HK-2 (cell line): ENCODE results near the gene ZNF503.
"Not testable (repeated sequence)": the region's sequence is repeated elsewhere in the genome, so short reads cannot be mapped to it uniquely, and the experiment has no call there.

Experiments used
- DNase-seq: peaks from one replicate; pipeline ENCODE4 v3.0.0-alpha.2; 2018; ENCODE audit not compliant: unreplicated experiment

ZNF503 gene

DNA sequence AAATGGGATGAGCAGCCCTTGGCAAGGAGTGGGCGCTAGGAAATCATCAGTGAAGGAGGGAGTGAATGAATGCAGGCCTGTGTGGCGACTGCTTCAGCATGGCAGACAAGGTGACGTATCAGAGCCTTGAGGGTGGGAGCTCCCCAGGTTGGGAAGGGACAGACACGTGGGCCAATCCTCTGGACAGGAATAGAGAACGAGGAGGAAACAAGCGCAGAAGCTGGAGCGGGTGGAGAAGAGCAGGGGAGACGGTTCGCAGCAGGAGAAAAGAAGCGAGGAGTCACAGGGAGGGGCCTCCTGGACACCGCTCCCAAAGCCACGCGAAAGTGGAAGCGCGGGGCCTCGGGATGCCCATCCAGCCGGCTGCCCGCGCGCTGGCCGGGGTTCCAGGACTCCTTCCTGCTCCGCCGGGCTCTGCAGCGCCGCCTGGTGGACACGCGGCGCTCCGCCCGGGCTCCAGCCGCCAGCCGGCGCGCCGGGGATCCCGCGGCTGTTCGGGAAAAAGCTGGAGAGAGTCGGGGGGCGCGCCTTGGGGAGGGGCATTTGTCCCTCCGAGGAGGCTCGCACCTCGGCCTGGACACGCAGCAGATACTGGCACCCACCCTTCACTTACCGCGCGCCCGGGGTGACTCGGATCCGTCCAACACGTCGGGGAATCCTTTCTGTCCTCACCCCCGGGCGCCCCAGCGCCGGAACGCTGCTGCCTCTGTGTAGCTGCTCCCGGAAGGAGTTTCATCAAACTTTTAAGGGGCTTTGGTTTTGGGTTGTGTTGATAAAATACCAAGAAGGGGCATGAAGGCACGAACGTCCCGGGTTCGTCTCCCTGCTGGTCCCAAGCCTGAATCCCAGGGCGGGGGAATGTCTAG is 6.3 kb downstream of the ZNF503 start:
- peak; percentile 81 for DNase-seq

- DNase-seq = no peak
Measured at GRCh38 chr10:75394221-75394620, 7.3 kb downstream of the ZNF503 start.

DNA sequence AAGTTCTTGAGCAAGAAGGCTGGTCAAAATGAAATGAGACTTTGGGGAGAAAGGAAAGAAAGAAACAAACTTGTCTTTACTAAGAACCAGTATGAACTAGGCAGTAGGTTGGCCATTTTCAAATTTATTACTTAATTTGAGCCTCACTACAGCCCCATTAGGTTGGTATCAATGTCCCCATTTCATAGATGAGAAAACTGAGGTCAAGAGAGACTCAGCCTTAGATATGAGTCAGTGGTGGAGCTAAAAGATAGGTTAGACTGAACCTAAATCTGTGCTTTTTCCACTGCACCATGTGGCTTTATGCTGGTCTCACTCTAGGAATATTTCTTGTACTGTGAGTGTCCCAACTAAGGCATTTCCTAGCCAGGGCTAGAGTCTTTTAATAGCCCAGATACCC is 8.8 kb downstream of the ZNF503 start:
- no peak for DNase-seq

DNA sequence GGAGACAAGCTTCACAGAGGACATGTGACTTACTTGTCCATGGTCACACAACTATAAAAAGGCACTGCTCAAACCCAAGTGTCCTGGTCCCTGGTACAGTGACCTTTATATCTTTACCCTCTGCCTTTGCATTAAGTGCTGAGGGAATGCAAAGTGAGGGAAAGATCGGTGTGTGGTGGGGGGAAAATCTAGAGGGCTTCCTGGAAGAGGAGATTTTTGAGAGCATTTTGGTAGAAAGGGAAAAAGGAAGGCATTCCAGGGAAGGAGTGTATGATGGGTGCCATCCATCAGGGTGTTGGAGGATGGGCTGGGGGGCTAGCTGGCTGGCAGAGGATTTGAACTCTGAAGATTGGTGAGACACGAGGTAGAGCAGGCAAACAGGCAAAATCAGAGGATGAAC is 9.3 kb downstream of the ZNF503 start:
- no peak for DNase-seq

DNA sequence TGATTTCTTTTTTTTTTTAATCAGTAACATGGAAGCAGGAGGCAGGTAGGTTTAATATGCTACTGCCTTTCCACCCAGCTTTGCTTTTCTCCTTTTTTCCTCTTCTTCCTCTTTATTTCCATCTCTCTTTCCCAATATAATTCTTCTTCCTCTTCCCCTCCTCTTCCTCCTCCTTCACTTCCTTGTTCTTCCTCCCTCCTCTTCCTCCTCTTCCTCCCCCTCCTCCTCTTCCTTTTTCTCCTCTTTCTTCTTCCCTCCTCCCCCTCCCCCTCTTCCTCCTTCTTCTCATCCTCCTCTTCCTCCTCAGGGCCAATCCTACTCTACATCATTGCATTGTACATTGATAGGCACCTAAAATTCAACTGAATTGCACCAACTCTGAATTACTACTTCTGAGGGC is 11.4 kb downstream of the ZNF503 start:
- DNase-seq = no peak

GRCh38 chr10:75388082-75388481 is 13.5 kb downstream of the ZNF503 start:
- DNase-seq = no peak

- no peak for DNase-seq
Measured at GRCh38 chr10:75386128-75386527, 15.4 kb downstream of the ZNF503 start.

DNA sequence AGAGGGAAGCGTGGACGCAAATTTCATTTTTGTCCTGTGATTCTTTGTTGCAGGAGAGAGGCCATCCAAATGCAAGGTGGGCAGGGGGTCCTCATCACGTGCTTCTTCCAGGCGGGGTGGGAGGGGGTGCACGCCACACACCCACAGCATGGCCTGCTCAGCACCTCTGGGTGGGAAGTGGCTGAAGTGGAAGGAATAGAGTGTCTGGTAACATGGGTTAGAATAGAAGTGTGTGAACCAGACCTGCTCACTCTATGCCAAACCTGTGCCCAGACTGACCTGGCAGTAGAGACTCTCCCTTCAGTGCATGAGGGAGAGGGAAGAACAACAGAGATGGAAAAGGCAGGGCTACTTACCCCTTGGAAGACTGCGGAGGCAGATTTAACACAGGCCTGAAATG is 21.7 kb downstream of the ZNF503 start:
- no peak for DNase-seq

GRCh38 chr10:75379212-75379724 is 22.3 kb downstream of the ZNF503 start:
- DNase-seq = no peak

DNA sequence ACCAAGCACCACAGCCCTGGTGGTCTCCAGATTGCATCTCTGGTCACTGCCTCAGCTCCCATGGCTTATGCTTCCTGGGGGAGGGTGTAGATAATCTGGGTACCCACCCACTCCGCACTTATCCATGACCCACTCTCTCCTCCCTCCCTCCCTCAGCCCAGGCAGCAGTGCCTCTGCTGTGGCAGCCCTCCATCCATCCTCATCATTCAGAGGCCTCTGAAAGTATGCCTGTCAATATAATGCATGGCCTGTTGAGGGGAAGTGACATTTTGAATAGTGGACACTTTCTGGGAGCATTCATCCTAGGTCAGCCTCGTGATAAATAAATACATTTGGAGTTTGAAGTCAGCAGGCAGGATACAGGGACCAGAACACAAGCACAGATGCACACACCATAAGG is 23.2 kb downstream of the ZNF503 start:
- DNase-seq = no peak

GRCh38 chr10:75377869-75378268 is 23.7 kb downstream of the ZNF503 start:
- no peak for DNase-seq

DNA sequence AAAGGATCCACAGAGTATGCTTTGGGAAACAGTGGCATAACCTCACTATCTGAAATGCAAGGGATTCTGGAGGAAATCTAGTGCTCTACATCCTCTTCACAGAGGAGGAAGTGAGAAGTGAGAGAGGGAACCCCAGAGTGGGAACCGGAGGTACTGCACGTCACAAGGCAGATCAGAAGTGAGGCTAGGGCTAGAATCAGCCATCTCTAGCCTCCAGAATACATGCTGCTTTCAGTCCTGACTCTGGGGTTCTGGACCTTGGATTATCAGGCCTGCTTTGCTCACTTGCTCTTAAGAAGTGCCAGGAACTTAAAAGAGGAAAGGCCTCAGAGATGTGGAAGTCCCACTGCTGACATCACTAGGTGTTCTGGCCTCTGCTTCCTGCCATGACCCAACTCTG is 25.7 kb downstream of the ZNF503 start:
- no peak for DNase-seq

- no peak for DNase-seq
Measured at GRCh38 chr10:75371010-75371409, 30.6 kb downstream of the ZNF503 start.

GRCh38 chr10:75369838-75370237 is 31.7 kb downstream of the ZNF503 start:
- DNase-seq = not testable (repeated sequence)

GRCh38 chr10:75367901-75368300 is 33.7 kb downstream of the ZNF503 start:
- DNase-seq = no peak

DNA sequence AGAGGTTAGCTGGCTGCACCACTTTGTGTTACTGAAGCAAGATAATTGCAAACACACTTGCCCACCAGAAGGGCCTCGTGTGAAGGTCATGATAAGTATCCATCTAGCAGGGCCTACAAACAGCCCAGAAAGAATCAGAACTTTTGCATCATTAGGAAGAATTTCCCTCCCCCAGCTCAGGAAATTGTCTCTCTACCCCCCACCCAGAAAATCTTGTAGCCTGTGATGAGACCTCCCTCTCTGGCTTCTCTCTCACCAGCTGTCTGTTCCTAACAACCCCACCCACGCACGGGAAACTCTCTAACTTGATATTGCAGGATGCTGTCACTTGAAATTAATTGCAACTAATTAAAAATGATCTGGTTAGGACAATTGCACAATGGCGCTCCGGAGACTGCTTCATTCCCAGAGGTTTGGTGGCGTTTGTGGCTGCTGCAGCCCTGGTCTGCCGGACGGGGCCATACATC is 34.5 kb downstream of the ZNF503 start:
- no peak for DNase-seq

DNA sequence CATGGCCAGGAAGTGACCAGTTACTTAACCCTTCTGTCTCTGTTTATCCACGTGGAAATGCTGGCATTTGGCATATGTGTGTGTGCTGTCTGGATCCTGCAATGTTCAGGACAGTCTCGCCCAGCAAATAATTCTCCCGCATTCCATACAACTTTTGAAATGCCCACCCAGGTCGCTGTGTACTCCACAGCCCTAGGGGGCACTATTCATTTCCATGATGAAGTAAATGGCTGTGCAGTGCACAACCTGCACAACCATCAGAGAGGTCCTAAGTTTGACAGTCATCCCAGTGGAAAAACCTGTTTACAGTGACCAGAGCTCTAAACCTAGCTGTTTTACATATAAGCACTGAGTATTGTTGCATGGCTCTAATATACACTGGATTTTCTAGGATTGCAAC is 38.1 kb downstream of the ZNF503 start:
- DNase-seq = no peak

GRCh38 chr10:75359876-75360275 is 41.7 kb downstream of the ZNF503 start:
- DNase-seq = not testable (repeated sequence)

- peak; percentile 57 for DNase-seq
Measured at GRCh38 chr10:75358835-75359421, 42.6 kb downstream of the ZNF503 start.

GRCh38 chr10:75358132-75358531 is 43.4 kb downstream of the ZNF503 start:
- no peak for DNase-seq

DNA sequence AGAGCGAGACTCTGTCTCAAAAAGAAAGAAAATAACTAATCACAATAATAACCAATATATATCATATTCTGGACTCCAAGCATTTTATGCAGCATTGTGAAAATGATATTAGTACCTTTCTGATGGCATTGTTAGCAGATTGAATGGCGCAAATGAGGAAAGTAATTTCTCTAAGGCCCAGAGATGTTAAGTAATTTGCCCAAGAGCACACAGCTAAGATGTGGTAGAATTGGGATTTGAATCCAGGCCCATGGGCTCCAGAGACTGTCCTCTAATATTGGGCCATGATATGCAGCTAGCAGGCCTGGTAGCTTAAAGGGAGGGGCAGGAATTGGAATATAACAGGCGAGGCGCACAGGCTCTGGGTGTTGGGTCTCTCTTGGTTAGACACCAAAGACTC is 44.1 kb downstream of the ZNF503 start:
- DNase-seq = no peak

GRCh38 chr10:75356484-75356883 is 45.1 kb downstream of the ZNF503 start:
- DNase-seq = no peak

- no peak for DNase-seq
Measured at GRCh38 chr10:75355706-75356105, 45.9 kb downstream of the ZNF503 start.
